KMS-11 (cell line): Measurements from ENCODE around the gene RADIL.

Experiments
- H2AFZ ChIP-seq: fragments of 200-600 bp; sonication (generic); 2 replicates; pipeline ENCODE4 v1.6.1; 2016; ENCODE audit warnings: antibody characterized with exemption, mixed run types, low read depth
- H3K27ac ChIP-seq: fragments of 200-600 bp; sonication (generic); 2 replicates; pipeline ENCODE4 v1.6.1; 2016; ENCODE audit warnings: mild to moderate bottlenecking, mixed run types
- H3K27me3 ChIP-seq: fragments of 200-600 bp; sonication (generic); 2 replicates; pipeline ENCODE4 v1.6.1; 2017; ENCODE audit warnings: mild to moderate bottlenecking, low read depth, mixed run types, moderate library complexity; ENCODE audit not compliant: insufficient read depth
- H3K36me3 ChIP-seq: fragments of 200-600 bp; sonication (generic); 2 replicates; pipeline ENCODE4 v1.6.1; 2017; ENCODE audit warnings: mild to moderate bottlenecking, mixed run types; ENCODE audit not compliant: insufficient read depth
- H3K4me1 ChIP-seq: fragments of 200-600 bp; sonication (generic); 2 replicates; pipeline ENCODE4 v1.6.1; 2016; ENCODE audit warnings: mild to moderate bottlenecking, low read depth, mixed run types; ENCODE audit not compliant: poor library complexity, severe bottlenecking
- H3K4me2 ChIP-seq: fragments of 200-600 bp; sonication (generic); 2 replicates; pipeline ENCODE4 v1.7.0; 2016; ENCODE audit warnings: mild to moderate bottlenecking, mixed run types
- H3K4me3 ChIP-seq: fragments of 200-600 bp; sonication (generic); IDR thresholded peaks from 2 replicates; pipeline ENCODE4 v1.6.1; 2017; ENCODE audit warnings: low read depth, low read length, mixed read lengths; ENCODE audit not compliant: insufficient read depth
- H3K79me2 ChIP-seq: fragments of 200-600 bp; sonication (generic); 2 replicates; pipeline ENCODE4 v1.6.1; 2016; ENCODE audit warnings: low read depth, mixed run types; ENCODE audit not compliant: insufficient read depth
- H3K9ac ChIP-seq: fragments of 200-600 bp; sonication (generic); 2 replicates; pipeline ENCODE4 v1.6.1; 2016; ENCODE audit warnings: mild to moderate bottlenecking, mixed run types
- H4K20me1 ChIP-seq: fragments of 200-600 bp; sonication (generic); 2 replicates; pipeline ENCODE4 v1.6.1; 2016; ENCODE audit warnings: mild to moderate bottlenecking, mixed run types; ENCODE audit not compliant: insufficient read depth
- TF ChIP-seq, protein P1 (sequence below): fragments of 200-600 bp; sonication (generic); conservative IDR thresholded peaks from 2 replicates; pipeline ENCODE4 v1.6.1; 2017; ENCODE audit warnings: low read depth, mild to moderate bottlenecking, antibody characterized with exemption, low read length, moderate library complexity, mixed read lengths

Gene RADIL

DNA sequence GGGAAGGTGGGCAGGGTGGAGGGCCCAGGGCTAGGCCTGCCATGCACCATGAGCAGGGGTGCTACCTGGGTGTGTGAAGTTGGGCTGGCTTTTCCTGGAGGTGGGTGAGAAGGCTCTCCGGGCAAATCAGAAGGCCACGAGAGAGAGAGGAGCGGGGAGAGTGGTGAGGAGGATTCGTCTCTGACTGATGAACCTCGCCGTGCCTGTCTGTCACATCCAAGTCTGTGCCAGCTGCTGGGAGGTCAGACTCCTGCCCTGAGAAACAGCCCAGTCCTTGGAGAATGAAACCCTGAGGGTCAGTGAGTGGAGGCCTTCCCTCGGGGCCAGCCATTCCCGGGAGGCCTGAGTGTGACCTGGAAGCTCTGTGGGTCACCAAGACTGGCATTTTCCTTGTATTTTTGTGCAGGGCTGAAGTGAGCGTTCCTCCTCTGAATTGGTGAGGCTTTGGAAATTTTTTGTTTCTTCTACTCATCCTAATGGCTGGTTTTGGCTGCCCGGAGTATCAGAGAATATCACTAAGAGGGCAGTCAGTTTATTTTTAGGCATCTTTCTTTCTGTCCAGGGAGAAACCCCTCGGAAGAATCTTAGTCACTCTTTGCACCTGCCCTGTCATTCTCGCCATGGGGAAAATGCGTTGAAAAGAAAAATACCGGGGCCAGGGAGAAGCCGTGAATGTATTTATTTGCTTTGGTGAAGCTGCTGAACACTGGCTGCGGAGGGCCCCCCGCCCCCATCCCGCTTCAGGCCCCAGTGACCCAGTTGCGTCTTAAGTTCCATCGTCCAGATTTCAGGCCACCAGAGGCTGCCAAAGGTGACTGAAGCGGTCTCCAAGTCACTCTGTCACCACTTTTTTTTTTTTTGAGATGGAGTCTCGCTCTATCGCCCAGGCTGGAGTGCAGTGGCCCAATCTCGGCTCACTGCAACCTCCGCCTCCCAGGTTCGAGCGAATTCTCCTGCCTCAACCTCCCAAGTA is 114.6 kb downstream of the RADIL start:
- H3K4me3 ChIP-seq = no peak overlapping the region
- H4K20me1 ChIP-seq = no peaks in the 10 kb centered on the region
- no peaks in the 10 kb centered on the region for H3K36me3 ChIP-seq
- H3K27me3 ChIP-seq = no peaks in the 10 kb centered on the region
- no peaks in the 10 kb centered on the region for H3K79me2 ChIP-seq
- no peak overlapping the region for H2AFZ ChIP-seq
- H3K27ac ChIP-seq = no peak overlapping the region
- no peaks in the 10 kb centered on the region for H3K4me1 ChIP-seq
- TF ChIP-seq, protein P1, sequence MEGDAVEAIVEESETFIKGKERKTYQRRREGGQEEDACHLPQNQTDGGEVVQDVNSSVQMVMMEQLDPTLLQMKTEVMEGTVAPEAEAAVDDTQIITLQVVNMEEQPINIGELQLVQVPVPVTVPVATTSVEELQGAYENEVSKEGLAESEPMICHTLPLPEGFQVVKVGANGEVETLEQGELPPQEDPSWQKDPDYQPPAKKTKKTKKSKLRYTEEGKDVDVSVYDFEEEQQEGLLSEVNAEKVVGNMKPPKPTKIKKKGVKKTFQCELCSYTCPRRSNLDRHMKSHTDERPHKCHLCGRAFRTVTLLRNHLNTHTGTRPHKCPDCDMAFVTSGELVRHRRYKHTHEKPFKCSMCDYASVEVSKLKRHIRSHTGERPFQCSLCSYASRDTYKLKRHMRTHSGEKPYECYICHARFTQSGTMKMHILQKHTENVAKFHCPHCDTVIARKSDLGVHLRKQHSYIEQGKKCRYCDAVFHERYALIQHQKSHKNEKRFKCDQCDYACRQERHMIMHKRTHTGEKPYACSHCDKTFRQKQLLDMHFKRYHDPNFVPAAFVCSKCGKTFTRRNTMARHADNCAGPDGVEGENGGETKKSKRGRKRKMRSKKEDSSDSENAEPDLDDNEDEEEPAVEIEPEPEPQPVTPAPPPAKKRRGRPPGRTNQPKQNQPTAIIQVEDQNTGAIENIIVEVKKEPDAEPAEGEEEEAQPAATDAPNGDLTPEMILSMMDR = no peak
- no peak overlapping the region for H3K9ac ChIP-seq
- no peak overlapping the region for H3K4me2 ChIP-seq

DNA sequence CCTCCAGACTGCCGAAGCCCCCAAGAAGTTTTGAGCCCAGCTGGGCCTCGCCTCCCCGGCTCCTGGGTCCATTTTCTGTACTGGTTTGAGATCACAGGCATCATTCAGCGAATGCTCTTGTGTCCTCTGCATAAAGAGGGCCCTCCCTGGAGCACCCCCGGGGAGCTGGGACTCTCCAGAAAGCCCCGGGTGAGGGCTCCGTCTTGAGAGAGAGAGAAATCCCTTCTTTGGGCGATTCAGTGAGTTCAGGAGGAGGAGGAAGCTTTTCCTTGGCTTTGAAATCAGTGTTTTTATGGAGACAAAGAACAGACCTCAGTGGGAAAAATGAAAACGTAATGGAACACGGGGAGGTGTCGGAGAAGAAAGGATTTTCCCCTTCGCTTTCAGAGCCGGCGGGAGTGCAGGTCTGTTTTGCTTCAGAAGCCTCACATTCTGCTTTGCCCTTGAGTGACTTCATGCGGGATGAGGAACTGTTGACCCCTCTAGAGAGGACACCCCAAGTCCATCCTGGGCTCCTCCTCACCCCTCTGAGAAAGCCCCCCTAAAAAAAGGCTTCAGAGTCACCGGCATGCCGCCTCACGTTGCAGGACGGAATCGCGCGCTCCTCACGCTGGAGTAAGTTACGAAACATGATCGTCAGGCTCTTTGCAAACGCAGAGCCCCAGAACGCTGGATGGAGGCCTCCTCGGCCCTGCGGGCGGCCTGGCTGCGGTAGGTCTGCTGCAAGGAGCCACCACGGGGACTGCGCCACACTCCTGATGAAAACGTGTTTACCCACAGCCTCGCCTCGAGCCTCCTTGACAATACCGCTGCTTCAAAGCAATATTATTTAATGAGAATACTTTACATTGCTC is 116.6 kb downstream of the RADIL start:
- Histone ChIP-seq H2AFZ (no peak overlapping the region), H3K79me2 (no peaks in the 10 kb centered on the region), H3K27ac (no peak overlapping the region), H3K4me2 (no peak overlapping the region), H4K20me1 (no peaks in the 10 kb centered on the region), H3K27me3 (no peaks in the 10 kb centered on the region), H3K4me1 (no peaks in the 10 kb centered on the region), H3K9ac (no peak overlapping the region), H3K4me3 (no peak overlapping the region), H3K36me3 (peaks cover 5% of the 10 kb centered on the region; the same call in 1 of the 2 replicates)
- TF ChIP-seq, protein P1 = no peak

DNA sequence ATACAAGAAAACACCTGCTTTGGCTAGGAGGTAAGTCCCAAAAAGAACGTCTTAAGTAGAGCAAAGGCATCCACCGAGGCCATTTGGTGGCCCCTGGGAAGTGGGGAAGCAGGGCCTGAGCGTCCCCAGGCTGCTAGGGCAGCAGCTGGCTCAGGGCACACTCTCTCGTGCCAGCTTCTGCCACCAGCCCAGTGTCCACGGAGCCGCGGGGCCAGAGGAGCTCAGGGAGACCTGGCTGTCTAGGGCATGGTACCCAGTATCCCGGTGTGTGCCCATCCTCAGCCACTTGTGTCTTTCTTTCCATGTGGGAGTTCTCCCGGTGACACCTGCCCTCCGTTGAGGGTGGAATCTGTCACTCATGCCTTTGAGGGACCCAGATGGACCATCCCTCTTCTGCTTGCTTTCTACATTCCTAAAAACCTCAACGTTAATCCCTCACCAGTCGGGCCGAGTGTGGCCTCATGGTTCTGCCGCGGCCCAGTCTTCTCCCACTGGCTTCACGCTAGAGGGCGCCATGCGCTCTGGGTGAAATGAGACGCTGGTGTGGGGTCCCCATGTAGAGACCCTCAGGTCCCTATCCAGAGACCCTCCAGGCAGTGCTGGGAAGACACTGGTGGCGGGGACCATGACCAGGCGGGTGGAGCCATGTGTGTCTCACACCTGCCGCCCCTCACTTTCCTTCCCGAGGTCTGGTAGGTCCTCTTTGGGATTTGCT is 117.6 kb downstream of the RADIL start:
- Histone ChIP-seq H3K27me3 (no peaks in the 10 kb centered on the region), H4K20me1 (no peaks in the 10 kb centered on the region), H3K4me1 (no peaks in the 10 kb centered on the region), H2AFZ (no peak overlapping the region), H3K36me3 (peaks cover 5% of the 10 kb centered on the region; the same call in 1 of the 2 replicates), H3K4me2 (no peak overlapping the region), H3K4me3 (no peak overlapping the region), H3K9ac (no peak overlapping the region), H3K27ac (no peak overlapping the region), H3K79me2 (no peaks in the 10 kb centered on the region)
- TF ChIP-seq, protein P1 = no peak

DNA sequence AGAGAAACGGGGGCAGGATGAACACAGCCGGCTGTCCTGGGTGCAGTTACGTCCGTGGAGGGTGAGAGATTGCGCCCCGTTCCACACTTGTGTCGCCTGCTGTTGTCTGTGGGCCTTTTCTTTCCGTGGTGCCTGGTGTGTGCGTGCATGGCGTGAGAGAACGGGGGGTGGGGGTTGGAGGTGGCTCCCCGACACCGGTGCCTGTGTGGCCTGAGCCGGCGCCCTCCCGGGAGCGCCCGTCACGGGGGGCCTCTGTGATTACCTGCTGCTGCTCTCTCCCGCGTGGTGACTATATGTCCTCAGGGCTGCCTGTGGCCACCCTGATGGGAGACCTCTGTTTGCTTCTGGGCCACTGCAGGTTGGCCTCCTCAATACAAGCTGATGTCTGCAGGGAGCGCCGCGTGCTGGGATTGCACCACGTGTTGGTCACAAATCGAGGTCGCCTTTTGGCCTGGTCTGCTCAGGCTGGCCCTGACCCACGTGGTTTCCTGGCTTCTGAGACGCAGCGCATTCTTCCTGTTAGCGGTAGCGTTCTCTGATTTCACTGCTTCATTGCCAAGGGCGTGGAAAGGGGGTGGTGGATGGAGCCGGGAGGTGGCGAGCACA is 119.0 kb downstream of the RADIL start:
- TF ChIP-seq, protein P1 = no peak
- Histone ChIP-seq H3K36me3 (peaks cover 5% of the 10 kb centered on the region; the same call in 1 of the 2 replicates), H3K27ac (no peak overlapping the region), H4K20me1 (no peaks in the 10 kb centered on the region), H3K9ac (no peak overlapping the region), H3K27me3 (no peaks in the 10 kb centered on the region), H3K4me3 (no peak overlapping the region), H2AFZ (no peak overlapping the region), H3K4me2 (no peak overlapping the region), H3K79me2 (no peaks in the 10 kb centered on the region), H3K4me1 (no peaks in the 10 kb centered on the region)
